NB4 (cell line): ENCODE data around the gene SMPDL3A.

Source experiments
- CTCF ChIP-seq: IDR thresholded peaks from one replicate; pipeline ENCODE4 v1.5.1; 2012; ENCODE audit warnings: low read depth, low read length
- MYC ChIP-seq: IDR thresholded peaks from 2 replicates; pipeline ENCODE4 v1.6.1; 2011; ENCODE audit warnings: low read depth, low read length
- POLR2A ChIP-seq: IDR thresholded peaks from 2 replicates; pipeline ENCODE4 v1.6.1; 2011; ENCODE audit warnings: mild to moderate bottlenecking; ENCODE audit not compliant: insufficient read length; ENCODE audit errors: extremely low read depth
- TF ChIP-seq, protein P1 (sequence below): IDR thresholded peaks from 2 replicates; pipeline ENCODE4 v1.6.1; 2011; ENCODE audit warnings: low read depth, low read length

- TF ChIP-seq POLR2A (no peak), CTCF (no peak), MYC (no peak)
- TF ChIP-seq, protein P1, sequence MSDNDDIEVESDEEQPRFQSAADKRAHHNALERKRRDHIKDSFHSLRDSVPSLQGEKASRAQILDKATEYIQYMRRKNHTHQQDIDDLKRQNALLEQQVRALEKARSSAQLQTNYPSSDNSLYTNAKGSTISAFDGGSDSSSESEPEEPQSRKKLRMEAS = no peak
These were observed 11.8 kb downstream of the SMPDL3A start for GRCh38 chr6:122800906-122801305.
